HG02798 (cell line): ENCODE results near the gene OR14J1.
"Not testable (repeated sequence)": the region's sequence is repeated elsewhere in the genome, so short reads cannot be mapped to it uniquely, and the experiment has no call there.

Experiments used
- ATAC-seq: cut with Tn5 transposase; IDR thresholded peaks from one replicate; pipeline ENCODE4 v1.9.1; 2021; ENCODE audit warnings: mild to moderate bottlenecking; ENCODE audit not compliant: unreplicated experiment, poor library complexity

Gene OR14J1, protein sequence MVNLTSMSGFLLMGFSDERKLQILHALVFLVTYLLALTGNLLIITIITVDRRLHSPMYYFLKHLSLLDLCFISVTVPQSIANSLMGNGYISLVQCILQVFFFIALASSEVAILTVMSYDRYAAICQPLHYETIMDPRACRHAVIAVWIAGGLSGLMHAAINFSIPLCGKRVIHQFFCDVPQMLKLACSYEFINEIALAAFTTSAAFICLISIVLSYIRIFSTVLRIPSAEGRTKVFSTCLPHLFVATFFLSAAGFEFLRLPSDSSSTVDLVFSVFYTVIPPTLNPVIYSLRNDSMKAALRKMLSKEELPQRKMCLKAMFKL

GRCh38 chr6:29301316-29301715, at the start of gene OR14J1:
Gene OR14J1 (plus strand): TSS chr6:29301701. CDS start chr6:29306690, 4,989 bp downstream.
- ATAC-seq: no peak

- no peak for ATAC-seq
Measured at GRCh38 chr6:29251736-29252135, 49.8 kb upstream of the OR14J1 start.

- no peak for ATAC-seq
Measured at GRCh38 chr6:29255530-29255929, 46.0 kb upstream of the OR14J1 start.

DNA sequence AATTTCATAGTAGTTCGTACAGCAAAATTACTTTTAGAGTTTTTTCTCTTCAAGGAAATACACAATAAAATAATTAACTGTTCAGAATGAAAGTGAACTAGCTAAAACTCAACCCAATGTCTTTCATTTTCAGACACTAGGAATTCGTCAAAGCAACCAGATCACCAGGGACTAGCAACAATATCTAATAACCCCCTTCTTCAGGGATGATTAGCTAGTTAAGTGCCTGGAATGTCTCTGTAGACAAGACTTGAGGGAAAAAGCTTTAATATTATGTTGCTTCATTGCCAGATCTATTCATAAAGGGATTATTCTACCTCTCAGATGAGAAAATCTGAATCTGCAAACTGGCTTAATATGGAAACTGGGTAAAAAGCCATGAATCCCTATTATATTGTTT, 41.8 kb upstream of the OR14J1 start:
- ATAC-seq: no peak

DNA sequence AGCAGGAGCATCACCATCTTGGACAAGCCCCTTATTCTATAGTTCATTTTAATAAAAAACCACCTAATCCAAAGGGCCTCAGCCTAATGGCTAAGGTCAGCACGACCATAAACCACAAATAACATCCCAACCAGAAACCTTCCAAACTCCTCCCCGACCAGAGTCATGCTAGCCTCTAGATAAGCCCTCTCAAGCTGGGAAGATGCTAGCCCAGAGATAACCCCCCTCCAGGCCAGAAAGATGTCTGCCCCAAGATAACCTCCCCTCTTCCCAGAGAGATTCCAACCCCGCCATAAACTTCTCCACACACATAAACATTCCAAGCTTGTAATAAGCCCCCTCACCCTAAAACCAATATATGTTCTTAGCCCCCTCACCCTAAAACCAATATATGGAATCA, 38.5 kb upstream of the OR14J1 start:
- ATAC-seq: no peak

DNA sequence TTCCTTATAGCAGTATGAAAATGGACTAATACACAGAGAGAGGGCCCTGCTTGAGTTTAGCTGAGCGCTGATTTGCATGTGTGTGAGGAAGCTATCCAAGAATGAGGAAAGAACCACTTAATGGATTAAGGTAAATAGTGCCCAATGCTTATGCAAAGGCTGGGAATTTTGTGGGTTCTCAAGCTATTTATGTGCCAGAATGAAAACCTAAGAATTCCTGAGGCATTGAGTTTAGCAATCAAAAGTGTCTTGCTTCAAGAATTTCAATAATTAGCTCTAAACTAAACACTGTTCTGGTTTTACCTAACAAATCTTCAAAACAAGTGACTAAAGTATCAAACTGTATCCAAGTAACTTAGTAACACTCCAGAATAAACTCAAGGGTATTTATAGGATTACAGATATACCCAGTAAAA, 7.0 kb upstream of the OR14J1 start:
- ATAC-seq: no peak

- ATAC-seq: no peak
Measured at GRCh38 chr6:29295181-29295585, 6.3 kb upstream of the OR14J1 start.

GRCh38 chr6:29295623-29296022, 5.9 kb upstream of the OR14J1 start:
- no peak for ATAC-seq

DNA sequence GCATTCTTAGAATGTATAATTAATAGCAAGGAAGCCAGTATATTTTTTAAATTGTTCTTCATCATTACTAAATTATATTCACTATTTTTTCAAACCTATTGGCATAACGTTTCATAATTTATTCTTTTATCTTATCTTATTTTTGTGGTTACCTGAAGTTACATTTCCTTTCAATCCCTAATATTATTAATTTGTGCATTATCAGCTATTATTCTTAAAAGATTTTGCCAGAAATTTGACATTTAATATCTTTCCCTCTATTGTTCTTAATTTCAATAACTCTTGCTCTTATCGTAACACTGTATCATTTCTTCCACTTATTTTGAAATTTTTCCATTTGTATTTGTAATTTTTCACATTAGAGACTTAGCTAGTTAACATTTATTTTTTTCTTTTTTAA, 18.4 kb downstream of the OR14J1 start:
- no peak for ATAC-seq

GRCh38 chr6:29323332-29323731, 21.8 kb downstream of the OR14J1 start:
- not testable (repeated sequence) for ATAC-seq

DNA sequence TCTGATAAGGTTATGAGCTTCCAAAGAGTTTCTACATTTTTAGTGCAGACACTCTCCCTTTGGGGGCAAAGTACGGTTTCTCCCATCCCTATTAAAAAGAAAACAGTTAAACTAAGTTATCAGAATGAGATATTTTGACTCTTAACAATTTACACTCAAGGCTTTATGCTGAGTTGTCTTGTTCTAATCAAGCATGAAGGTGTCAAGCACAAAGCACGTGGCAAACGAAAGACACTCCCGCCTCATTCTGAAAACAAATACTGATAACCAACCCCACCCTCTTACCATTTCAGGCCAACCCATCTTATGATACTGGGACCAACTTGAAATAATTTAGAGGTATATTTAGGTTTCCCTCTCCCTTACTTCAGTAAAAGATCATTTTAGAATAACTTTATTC, 24.3 kb downstream of the OR14J1 start:
- no peak for ATAC-seq

DNA sequence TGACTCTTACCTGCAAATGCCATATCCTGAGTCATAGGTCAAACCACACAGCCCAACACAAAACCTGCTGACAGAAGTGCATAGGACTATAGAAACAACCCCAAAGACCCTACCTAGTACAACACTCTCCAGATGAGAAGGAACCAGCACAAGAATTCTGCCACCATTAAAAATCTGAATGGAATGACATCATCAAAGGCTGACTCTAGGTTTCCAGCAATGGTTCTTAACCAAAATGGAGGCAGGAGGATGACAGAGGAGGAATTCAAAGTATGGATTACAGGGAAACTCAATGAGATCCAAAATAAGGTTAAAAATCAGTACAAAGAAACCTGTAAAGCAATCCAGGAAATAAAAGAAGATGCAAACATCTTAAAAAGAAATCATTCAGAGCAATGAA, 31.2 kb downstream of the OR14J1 start:
- ATAC-seq: no peak

GRCh38 chr6:29336269-29336668, 34.8 kb downstream of the OR14J1 start:
- no peak for ATAC-seq

DNA sequence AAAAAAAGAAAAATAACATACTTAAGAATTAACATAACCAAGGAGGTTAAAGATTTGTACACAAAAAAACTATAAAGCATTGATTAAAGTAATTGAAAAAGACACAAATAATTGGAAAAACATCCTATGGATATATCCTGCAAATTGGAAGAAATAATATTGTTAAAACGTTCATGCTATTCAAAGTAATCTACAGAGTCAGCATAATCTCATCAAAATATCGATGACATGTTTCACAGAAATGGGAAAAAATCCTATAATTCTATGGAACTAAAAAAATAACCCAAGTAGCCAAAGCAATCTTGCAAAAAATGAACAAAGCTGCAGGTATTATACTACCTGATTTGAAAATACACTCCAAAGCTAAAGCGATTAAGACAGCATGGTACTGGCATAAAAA, 43.9 kb downstream of the OR14J1 start:
- ATAC-seq: no peak

DNA sequence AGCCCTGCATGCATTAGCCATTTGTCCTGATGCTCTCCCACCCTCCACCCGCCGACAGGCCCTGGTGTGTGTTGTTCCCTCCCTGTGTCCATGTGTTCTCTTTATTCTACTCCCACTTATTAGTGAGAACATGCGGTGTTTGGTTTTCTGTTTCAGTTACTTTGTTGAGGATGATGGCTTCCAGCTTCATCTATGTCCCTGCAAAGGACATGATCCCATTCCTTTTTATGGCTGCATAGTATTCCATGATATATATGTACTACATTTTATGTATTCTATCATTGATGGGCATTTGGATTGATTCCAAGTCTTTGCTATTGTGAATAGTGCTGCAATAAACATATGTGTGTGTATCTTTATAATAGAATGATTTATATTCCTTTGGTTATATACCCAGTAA, 47.8 kb downstream of the OR14J1 start:
- ATAC-seq: not testable (repeated sequence)

DNA sequence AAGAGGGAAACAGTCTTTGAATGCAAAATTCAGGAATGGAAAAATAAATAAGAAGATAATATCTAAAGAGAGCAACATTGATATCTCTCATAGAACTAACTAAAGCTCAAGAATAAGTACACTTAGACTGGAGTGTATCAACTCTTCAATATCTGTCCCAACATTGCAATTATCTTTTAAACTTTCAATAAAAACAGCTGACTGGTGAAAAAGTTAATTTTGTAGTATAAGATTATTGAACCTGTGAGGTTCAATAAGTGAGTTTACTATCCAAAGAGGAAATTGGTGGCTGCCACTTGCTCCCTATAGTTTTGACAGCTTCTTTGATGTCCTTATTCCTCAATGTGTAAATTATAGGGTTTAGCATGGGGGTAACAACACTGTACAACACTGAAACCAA, 53.5 kb downstream of the OR14J1 start:
- ATAC-seq: no peak

- ATAC-seq: no peak
Measured at GRCh38 chr6:29355603-29356002, 54.1 kb downstream of the OR14J1 start.
